IPS-15b (cell line): ENCODE data around the gene SMYD3.
"Not testable (repeated sequence)": the region's sequence is repeated elsewhere in the genome, so short reads cannot be mapped to it uniquely, and the experiment has no call there.

Source experiments
- H3K27me3 ChIP-seq: one replicate; pipeline ENCODE4 v1.6.1; 2013; ENCODE audit warnings: low read length; ENCODE audit not compliant: control insufficient read depth, insufficient read depth
- H3K36me3 ChIP-seq: one replicate; pipeline ENCODE4 v1.6.1; 2013; ENCODE audit warnings: low read length; ENCODE audit not compliant: control insufficient read depth, insufficient read depth
- H3K4me1 ChIP-seq: one replicate; pipeline ENCODE4 v1.6.1; 2013; ENCODE audit warnings: mild to moderate bottlenecking, low read length; ENCODE audit not compliant: control insufficient read depth, insufficient read depth
- H3K4me3 ChIP-seq: one replicate; pipeline ENCODE4 v1.5.1; 2013; ENCODE audit warnings: low read depth, low read length
- H3K9ac ChIP-seq: one replicate; pipeline ENCODE4 v1.6.1; 2013; ENCODE audit warnings: low read depth, mild to moderate bottlenecking, low read length
- H3K9me3 ChIP-seq: one replicate; pipeline ENCODE4 v1.6.1; 2013; ENCODE audit warnings: mild to moderate bottlenecking, low read length; ENCODE audit not compliant: control insufficient read depth, insufficient read depth

The SMYD3 gene

DNA sequence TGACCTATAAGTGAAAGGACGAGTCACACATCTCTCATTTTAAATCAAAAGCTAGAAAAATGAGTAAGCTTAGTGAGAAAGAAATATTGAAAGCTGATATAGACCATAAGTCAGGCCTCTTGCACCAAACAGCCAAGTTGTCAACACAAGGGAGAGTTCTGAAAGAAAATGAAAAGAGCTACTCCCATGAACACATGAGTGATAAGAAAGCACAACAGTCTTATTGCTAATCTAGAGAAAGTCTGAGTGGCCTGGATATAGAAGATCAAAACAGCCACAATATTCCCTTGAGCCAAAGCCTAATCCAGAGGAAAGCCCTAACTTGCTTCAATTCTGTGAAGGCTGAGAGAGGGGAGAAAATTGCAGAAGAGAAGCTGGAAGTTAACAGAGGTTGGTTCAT, 175.0 kb downstream of the SMYD3 start:
- Histone ChIP-seq H3K4me3 (no peak overlapping the region), H3K36me3 (no peaks in the 10 kb centered on the region), H3K9me3 (no peaks in the 10 kb centered on the region), H3K9ac (no peak overlapping the region), H3K4me1 (no peaks in the 10 kb centered on the region), H3K27me3 (no peaks in the 10 kb centered on the region)

- Histone ChIP-seq H3K4me3 (no peak overlapping the region), H3K4me1 (no peaks in the 10 kb centered on the region), H3K9me3 (no peaks in the 10 kb centered on the region), H3K36me3 (no peaks in the 10 kb centered on the region), H3K9ac (no peak overlapping the region), H3K27me3 (no peaks in the 10 kb centered on the region)
Measured at GRCh38 chr1:246329900-246330299, 177.2 kb downstream of the SMYD3 start.

DNA sequence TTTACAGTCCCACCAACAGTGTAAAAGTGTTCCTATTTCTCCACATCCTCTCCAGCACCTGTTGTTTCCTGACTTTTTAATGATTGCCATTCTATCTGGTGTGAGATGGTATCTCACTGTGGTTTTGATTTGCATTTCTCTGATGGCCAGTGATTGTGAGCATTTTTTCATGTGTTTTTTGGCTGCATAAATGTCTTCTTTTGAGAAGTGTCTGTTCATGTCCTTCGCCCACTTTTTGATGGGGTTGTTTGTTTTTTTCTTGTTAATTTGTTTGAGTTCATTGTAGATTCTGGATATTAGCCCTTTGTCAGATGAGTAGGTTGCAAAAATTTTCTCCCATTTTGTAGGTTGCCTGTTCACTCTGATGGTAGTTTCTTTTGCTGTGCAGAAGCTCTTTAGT, 177.8 kb downstream of the SMYD3 start:
- H3K4me1 ChIP-seq, H3K9me3 ChIP-seq, H3K27me3 ChIP-seq, H3K9ac ChIP-seq, H3K4me3 ChIP-seq, H3K36me3 ChIP-seq: not testable (repeated sequence)

- Histone ChIP-seq H3K9me3 (no peaks in the 10 kb centered on the region), H3K36me3 (no peaks in the 10 kb centered on the region), H3K9ac (no peak overlapping the region), H3K4me1 (no peaks in the 10 kb centered on the region), H3K4me3 (no peak overlapping the region), H3K27me3 (no peaks in the 10 kb centered on the region)
Measured at GRCh38 chr1:246324711-246325110, 182.4 kb downstream of the SMYD3 start.

GRCh38 chr1:246324033-246324432, 183.0 kb downstream of the SMYD3 start:
- H3K36me3 ChIP-seq, H3K4me3 ChIP-seq, H3K9me3 ChIP-seq, H3K4me1 ChIP-seq, H3K9ac ChIP-seq, H3K27me3 ChIP-seq: not testable (repeated sequence)

DNA sequence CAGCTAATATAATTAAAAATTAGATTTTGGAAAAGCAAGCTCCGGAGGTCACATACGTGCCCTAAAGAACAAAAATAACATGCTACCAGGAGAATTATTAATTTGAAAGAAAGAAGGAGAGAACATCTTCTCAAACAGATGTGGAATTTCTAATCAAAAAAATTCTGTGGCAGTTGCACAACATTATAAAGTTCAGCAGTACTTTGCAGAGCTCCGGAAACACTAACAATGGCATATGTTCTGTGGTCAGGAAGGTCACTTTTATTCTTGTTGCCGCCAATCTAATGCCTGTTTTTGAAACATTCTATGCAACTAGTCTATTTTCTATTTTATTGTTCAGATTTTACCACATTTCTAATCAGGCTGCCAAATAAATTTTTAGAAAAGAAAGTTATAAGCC, 186.8 kb downstream of the SMYD3 start:
- Histone ChIP-seq H3K4me1 (no peaks in the 10 kb centered on the region), H3K4me3 (no peak overlapping the region), H3K9me3 (no peaks in the 10 kb centered on the region), H3K36me3 (no peaks in the 10 kb centered on the region), H3K9ac (no peak overlapping the region), H3K27me3 (no peaks in the 10 kb centered on the region)

DNA sequence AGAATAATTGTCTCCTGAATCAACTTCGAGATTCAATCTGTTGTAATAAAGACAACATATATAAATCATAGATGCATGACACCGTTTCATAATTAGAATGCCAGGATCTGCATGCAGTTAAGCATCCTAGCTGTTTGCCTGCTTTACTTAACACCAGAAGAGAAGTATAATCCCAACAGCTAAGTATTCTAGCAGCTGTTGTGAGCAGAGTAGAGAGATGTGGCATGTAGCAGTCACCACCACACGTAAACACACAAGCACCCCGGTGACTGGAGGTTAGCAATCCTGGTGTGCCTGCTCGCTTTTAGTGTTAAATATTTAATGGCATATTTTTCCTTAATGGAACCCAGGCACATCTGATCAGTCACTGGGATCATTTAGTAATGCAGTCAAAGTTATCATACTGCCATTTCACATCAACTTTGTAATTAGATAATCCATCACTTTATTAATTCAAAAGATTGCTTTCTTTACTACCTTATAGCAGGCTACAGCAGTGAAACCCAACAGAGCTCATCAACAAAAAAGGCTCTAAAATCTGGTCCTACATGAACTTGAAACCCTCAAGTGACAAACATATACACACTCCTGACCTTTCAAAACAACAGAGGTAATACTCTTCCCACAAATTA, 187.9 kb downstream of the SMYD3 start:
- H3K9ac ChIP-seq: no peak overlapping the region
- H3K9me3 ChIP-seq: no peaks in the 10 kb centered on the region
- H3K4me1 ChIP-seq: no peaks in the 10 kb centered on the region
- H3K27me3 ChIP-seq: no peaks in the 10 kb centered on the region
- H3K4me3 ChIP-seq: no peak overlapping the region
- H3K36me3 ChIP-seq: no peaks in the 10 kb centered on the region

- H3K27me3 ChIP-seq: no peaks in the 10 kb centered on the region
- H3K36me3 ChIP-seq: no peaks in the 10 kb centered on the region
- no peaks in the 10 kb centered on the region for H3K9me3 ChIP-seq
- no peak overlapping the region for H3K9ac ChIP-seq
- no peak overlapping the region for H3K4me3 ChIP-seq
- no peaks in the 10 kb centered on the region for H3K4me1 ChIP-seq
Measured at GRCh38 chr1:246318622-246319021, 188.5 kb downstream of the SMYD3 start.

- Histone ChIP-seq H3K27me3 (no peaks in the 10 kb centered on the region), H3K9me3 (no peaks in the 10 kb centered on the region), H3K4me3 (no peak overlapping the region), H3K9ac (no peak overlapping the region), H3K4me1 (no peaks in the 10 kb centered on the region), H3K36me3 (no peaks in the 10 kb centered on the region)
Measured at GRCh38 chr1:246318036-246318359, 189.1 kb downstream of the SMYD3 start.

GRCh38 chr1:246317332-246318035, 189.6 kb downstream of the SMYD3 start:
- H3K9ac ChIP-seq: no peak overlapping the region
- H3K36me3 ChIP-seq: no peaks in the 10 kb centered on the region
- H3K4me3 ChIP-seq: no peak overlapping the region
- no peaks in the 10 kb centered on the region for H3K27me3 ChIP-seq
- no peaks in the 10 kb centered on the region for H3K4me1 ChIP-seq
- H3K9me3 ChIP-seq: no peaks in the 10 kb centered on the region

DNA sequence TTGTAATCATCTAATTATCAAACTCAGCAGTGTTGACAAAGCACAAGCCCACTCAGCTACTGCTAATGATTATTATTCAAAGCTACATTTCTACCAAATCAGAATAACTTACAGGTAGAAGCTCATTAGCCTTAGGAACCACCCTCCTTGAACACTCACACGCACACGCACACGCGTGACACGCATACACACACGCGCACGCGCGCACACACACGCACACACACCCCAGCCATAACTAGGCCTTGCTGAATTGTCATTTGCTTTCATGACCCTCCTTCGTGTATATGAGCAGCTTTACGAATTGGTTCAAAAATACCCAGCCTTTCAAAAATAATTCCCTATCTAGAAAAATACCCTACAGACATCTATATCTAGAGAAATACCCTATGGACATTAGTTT, 195.6 kb downstream of the SMYD3 start:
- Histone ChIP-seq H3K4me3 (no peak overlapping the region), H3K4me1 (peaks cover 2% of the 10 kb centered on the region), H3K9me3 (no peaks in the 10 kb centered on the region), H3K9ac (no peak overlapping the region), H3K27me3 (no peaks in the 10 kb centered on the region), H3K36me3 (no peaks in the 10 kb centered on the region)

- Histone ChIP-seq H3K4me3 (no peak overlapping the region), H3K4me1 (peaks cover 2% of the 10 kb centered on the region), H3K36me3 (no peaks in the 10 kb centered on the region), H3K9me3 (no peaks in the 10 kb centered on the region), H3K9ac (no peak overlapping the region), H3K27me3 (no peaks in the 10 kb centered on the region)
Measured at GRCh38 chr1:246309247-246309884, 197.7 kb downstream of the SMYD3 start.
